SU-DHL-6 (cell line): ENCODE results near the gene LSP1.

ENCODE experiments used
- EZH2phosphoT487 ChIP-seq: fragments of 200-600 bp; sonication (generic), shearing (Covaris generic); conservative IDR thresholded peaks from 2 replicates; pipeline ENCODE4 v1.6.1; 2018; ENCODE audit warnings: mild to moderate bottlenecking, antibody characterized with exemption, low read length, moderate library complexity, mixed read lengths
- TF ChIP-seq, protein P1 (sequence below): fragments of 200-600 bp; sonication (generic); IDR thresholded peaks from one replicate; pipeline ENCODE4 v1.5.1; 2017; ENCODE audit warnings: antibody characterized with exemption, mild to moderate bottlenecking, low read length, moderate library complexity; ENCODE audit not compliant: insufficient read depth, poor library complexity, severe bottlenecking

DNA sequence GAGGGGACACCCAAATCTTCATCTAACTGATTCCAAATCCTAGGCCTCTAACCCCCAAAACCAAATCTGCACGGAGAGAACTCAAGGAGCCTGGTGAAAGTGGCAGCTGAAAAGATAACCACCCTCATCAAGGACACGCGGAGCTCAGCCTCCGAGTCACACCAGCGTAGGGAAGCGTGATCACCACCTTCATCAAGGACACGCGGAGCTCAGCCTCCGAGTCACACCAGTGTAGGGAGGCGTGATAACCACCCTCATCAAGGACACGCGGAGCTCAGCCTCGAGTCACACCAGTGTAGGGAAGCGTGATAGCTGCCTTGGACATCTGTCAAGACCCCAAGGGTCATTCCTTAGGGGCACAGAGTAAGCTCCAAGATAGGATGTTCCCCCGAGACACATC, 47.4 kb upstream of the LSP1 start:
- TF ChIP-seq, protein P1, sequence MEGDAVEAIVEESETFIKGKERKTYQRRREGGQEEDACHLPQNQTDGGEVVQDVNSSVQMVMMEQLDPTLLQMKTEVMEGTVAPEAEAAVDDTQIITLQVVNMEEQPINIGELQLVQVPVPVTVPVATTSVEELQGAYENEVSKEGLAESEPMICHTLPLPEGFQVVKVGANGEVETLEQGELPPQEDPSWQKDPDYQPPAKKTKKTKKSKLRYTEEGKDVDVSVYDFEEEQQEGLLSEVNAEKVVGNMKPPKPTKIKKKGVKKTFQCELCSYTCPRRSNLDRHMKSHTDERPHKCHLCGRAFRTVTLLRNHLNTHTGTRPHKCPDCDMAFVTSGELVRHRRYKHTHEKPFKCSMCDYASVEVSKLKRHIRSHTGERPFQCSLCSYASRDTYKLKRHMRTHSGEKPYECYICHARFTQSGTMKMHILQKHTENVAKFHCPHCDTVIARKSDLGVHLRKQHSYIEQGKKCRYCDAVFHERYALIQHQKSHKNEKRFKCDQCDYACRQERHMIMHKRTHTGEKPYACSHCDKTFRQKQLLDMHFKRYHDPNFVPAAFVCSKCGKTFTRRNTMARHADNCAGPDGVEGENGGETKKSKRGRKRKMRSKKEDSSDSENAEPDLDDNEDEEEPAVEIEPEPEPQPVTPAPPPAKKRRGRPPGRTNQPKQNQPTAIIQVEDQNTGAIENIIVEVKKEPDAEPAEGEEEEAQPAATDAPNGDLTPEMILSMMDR: no peak
- TF ChIP-seq EZH2phosphoT487: no peak
